NCI-H2171 (cell line): ENCODE measurements around the gene COPG1.

Experiments
- DNase-seq: peaks from one replicate; lab custom pipeline; 2025; lab: John Stamatoyannopoulos, UW

Gene COPG1

DNA sequence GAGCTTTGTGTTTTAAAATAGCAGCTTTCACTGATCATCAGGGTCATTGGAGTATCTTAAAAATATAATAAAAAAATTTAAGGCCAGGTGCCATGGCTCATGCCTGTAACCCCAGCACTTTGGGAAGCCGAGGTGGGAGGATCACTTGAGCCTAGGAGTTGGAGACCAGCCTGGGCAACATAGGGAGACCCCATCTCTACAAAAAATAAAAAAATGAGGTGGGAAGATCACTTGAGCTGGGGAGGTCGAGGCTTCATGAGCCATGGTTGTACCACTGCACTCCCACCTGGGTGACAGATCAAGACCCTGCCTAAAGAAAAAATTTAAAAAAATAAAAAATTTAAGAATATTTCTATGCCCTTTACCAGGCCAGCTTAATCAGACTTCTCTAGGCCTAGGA is 30.8 kb downstream of the COPG1 start:
- no peak for DNase-seq

DNA sequence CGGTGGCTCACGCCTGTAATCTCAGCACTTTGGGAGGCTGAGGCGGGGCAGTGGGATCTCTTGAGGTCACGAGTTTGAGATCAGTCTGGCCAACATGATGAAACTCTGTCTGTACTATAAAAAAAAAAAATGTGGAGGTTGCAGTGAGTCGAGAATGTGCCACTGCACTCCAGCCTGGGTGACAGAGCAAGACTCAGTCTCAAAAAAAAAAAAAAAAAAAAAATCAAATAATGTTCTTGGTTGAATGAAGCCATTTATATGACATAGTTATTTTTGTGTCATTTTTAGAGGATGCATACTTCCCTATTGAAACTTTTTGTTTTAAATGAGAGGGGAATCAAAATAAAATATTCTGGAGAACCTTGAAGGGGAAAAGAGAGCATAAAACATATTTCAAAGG is 32.3 kb downstream of the COPG1 start:
- DNase-seq, result no peak

- no peak for DNase-seq
Observed at GRCh38 chr3:129282727-129283327, 33.4 kb downstream of the COPG1 start.

DNA sequence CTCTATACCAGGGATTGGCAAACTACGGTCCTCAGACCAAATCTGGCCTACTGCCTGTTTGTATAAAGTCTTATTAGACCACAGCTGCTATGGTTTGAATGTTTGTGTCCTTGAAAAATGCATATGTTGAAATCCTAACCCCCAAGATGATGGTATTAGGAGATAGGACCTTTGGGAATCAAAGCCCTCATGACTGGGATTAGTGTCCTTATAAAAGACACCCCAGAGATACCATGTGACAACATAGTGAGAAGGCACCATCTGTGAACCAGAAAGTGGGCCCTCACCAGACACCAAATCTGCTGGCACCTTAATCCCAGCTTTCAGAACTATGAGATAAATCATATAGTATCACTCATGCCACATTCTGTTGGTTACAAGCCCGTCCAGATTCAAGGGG is 36.7 kb downstream of the COPG1 start:
- no peak for DNase-seq

- DNase-seq, result no peak
Observed at GRCh38 chr3:129288446-129288845, 39.0 kb downstream of the COPG1 start.

- DNase-seq, result no peak
Observed at GRCh38 chr3:129289201-129289921, 40.0 kb downstream of the COPG1 start.

DNA sequence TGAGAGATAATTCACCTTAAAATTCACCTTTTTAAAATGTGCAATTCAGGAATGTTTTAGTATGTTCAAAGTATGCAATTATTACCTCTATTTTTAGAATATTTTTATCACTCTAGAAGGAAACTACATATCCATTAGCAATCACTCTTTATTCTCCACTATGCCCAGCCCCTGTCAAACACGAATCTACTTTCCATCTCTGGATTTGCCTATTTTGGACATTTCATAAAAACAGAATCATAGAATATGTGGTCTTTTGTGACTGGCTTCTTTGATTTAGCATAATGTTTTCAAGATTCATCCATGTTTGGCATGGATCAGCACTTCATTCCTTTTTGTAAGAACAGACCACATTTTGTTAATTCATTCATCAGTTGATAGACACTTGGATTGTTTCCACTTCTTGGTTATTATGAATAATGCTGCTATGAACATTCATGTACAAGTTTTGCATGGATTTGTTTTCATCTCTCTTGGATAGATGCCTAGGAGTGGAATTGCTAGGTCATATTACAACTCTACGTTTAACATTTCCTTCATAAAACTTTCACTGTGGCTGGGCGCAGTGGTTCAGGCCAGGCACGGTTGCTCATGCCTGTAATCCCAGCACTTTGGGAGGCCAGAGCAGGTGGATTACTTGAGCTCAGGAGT is 42.0 kb downstream of the COPG1 start:
- DNase-seq, result no peak

- DNase-seq, result no peak
Observed at GRCh38 chr3:129295286-129295685, 45.9 kb downstream of the COPG1 start.

GRCh38 chr3:129304146-129304961 is 54.9 kb downstream of the COPG1 start:
- no peak for DNase-seq

- no peak for DNase-seq
Observed at GRCh38 chr3:129304962-129305222, 55.5 kb downstream of the COPG1 start.

GRCh38 chr3:129305592-129306091 is 56.2 kb downstream of the COPG1 start:
- DNase-seq, result no peak

- no peak for DNase-seq
Observed at GRCh38 chr3:129308636-129309035, 59.2 kb downstream of the COPG1 start.

GRCh38 chr3:129310111-129311011 is 61.0 kb downstream of the COPG1 start:
- DNase-seq, result no peak

DNA sequence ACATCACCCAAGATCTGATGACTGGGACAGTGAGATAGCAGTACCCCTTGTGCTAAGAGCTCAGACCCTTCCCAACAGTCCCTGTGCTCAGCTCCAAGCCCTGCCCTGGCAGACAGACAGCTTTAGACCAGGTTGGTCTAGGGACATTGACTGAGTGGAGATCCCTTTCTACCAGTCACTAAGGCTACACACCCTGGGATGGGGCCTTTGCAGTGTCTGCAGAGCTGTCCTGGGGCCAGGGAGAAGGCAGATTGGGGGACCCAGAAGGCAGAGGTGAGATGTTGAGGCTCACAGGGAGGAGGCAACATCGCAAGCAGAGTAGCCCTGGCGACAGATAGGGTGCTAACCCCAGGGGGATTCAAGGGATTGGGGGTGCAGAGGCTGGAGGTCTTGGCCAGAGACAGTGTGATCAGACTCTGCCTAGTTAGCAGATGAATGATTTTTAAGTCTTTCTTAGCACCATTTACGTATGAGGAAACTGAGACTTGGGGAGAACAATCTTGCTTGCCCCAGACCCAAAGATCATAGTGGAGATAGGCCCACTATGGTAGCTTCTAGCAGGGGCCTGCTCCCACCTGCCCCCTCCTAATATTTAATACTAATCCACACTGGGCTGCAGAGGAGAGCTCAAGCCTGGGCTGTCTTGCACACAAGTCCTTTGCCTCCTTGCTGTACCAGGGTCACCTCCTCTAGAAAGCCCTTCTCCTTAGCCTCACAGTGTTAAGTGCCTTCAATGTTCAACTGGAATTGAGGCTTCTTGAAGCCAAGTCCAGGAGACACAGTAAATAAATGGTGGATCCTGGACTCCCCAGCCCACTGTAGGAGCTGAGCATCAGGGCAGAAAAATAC is 61.9 kb downstream of the COPG1 start:
- no peak for DNase-seq

DNA sequence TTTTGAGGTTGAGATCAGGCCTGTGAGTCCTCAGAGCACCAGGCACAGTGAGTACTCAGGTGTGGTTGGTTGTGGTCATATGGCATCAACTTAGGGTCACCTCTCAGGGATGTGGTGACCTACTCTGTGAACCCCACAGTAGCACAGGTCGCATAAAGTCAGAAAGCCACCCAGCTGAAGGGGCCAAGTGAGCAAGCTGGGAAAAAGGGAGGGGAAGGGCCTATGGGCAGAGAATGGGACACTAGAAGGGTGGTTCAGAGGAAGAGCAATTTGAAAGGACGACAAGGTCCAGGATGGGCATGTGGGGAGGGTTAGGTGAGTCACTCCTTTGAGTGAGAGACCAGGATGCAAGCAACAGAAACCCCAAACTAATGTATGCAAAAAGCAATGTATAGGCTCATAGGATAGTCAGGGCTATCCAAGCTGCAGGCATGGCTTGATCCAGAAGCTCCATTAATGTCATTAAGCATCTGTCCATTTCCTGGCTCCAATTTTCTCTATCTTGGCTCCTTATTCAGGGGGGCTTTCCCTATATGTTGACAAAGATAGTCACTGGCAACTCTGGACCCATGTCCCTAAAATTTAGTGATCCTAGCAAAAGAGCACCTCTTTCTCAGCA is 62.7 kb downstream of the COPG1 start:
- no peak for DNase-seq

DNA sequence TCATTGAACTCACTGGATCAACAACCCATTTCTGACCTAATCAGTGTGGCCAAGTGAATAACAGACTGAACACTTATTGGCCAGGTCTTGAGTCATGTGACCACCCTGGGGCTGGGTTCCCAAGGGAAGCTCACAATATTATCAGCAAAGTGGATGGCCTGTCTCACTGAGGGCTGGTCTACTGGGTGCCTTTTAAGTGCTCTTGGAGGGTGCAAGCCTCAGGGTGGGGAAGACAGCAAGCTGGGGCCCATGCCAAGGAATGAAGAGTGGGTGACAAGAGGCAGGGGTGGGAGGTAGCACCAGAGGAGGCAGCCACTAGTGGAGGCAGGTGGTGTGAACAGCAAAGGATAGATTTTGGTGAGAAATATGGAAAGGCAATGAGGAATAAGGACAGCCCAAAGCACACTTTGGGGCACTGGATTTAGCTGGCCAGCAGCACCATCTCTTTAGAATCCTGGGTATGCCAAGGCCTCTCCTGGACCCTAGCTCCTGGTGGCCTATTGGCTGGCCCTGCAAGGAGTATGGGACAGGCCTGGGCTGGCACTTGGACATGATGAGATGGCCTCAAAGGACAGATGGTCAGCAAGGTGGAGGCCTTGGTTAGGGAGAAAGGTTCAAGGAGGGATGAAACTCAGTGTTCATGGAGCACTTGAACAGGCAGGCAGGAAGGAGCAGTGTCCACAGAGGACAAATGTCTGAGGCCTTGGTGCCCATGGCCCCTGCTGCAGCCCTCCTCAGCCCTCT is 63.4 kb downstream of the COPG1 start:
- no peak for DNase-seq

DNA sequence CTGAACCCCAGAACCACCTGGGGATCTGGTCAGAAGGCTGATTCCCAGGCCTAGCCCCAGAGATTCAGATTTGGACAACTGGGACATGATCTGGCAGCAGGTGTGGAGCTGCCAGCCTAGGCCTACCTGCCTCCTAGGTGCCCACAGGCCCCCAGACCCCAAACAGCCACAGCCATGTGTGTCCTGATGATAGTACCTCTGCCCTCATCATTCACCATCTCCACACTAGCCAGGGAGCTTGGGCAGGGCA is 63.9 kb downstream of the COPG1 start:
- no peak for DNase-seq

- DNase-seq, result no peak
Observed at GRCh38 chr3:129313665-129314385, 64.4 kb downstream of the COPG1 start.
